ENCODE data around the gene SELENON.

SELENON gene

GRCh38 chr1:25781130-25781433, 18.9 kb upstream of the SELENON start:
- POLR2A ChIA-PET, result no interaction called here
- TF ChIP-seq SUZ12 (IDR thresholded peaks at IDR 0.05) (no peak), FOXM1 (IDR thresholded peaks at IDR 0.05; ENCODE audit: borderline replicate concordance) (no peak), NFRKB (IDR thresholded peaks at IDR 0.05) (no peak), BHLHE40 (IDR thresholded peaks at IDR 0.05; ENCODE audit: borderline replicate concordance) (no peak), SP1 (IDR thresholded peaks at IDR 0.05) (no peak), ZNF384 (IDR thresholded peaks at IDR 0.05) (no peak), TARDBP (IDR thresholded peaks at IDR 0.05) (no peak), CTBP1 (IDR thresholded peaks at IDR 0.05; ENCODE audit: borderline replicate concordance) (no peak), L3MBTL2 (conservative IDR thresholded peaks at IDR 0.05) (no peak), FOXK2 (IDR thresholded peaks at IDR 0.05) (no peak), HDGF (IDR thresholded peaks at IDR 0.05; ENCODE audit: borderline replicate concordance) (no peak), ARNT (IDR thresholded peaks at IDR 0.05) (no peak), ELF4 (IDR thresholded peaks at IDR 0.05) (no peak), LEF1 (IDR thresholded peaks at IDR 0.05; ENCODE audit: borderline replicate concordance) (no peak), FOXA1 (IDR thresholded peaks at IDR 0.05) (no peak)
- TF ChIP-seq, protein P1, sequence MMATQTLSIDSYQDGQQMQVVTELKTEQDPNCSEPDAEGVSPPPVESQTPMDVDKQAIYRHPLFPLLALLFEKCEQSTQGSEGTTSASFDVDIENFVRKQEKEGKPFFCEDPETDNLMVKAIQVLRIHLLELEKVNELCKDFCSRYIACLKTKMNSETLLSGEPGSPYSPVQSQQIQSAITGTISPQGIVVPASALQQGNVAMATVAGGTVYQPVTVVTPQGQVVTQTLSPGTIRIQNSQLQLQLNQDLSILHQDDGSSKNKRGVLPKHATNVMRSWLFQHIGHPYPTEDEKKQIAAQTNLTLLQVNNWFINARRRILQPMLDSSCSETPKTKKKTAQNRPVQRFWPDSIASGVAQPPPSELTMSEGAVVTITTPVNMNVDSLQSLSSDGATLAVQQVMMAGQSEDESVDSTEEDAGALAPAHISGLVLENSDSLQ (IDR thresholded peaks at IDR 0.05), result no peak
- CTCF ChIA-PET, result interaction anchor here (0.6 to 1.3 kb wide), 2 partner anchors 13 to 225 kb away, joined by 3 to 4 read pairs; no protein-coding TSS in a partner anchor
- DNase-seq (ENCODE audit: extremely low spot score), result no peak

DNA sequence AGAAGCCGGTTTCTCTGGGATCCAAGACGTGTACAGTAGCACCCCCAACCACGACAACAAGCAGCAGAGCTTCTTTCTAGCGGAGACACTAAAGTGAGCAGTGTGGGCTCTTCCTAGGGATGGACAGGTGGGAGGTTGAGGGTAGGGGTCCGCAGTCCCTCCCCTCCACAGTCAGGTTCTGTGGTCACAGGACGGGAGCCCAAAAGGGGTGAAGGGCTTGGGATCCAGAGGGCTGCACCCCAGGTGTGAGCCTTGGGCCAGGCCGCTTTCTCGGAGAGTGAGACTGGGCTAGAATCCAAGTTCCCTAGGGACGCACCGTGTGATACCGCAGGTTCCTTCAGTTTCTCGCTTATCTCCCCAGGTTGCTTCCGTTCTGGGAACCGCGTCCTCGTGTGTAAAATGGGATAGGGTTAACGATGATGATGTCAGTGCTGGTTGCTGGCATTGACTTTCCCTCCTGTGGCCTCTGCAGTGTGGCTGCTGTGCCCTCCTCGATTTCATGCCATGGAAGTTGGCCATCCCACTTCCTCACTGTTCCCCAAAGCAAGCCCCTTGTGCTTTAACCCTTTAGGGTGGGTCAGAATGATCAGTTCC, 17.3 kb upstream of the SELENON start:
- DNase-seq (ENCODE audit: extremely low spot score), result no peak
- POLR2A ChIA-PET, result interaction anchor here (0.8 kb wide), 1 partner anchor 13 kb away, joined by 3 read pairs; no protein-coding TSS in a partner anchor
- CTCF ChIA-PET, result no interaction called here
- TF ChIP-seq HDGF (IDR thresholded peaks at IDR 0.05; ENCODE audit: borderline replicate concordance) (no peak), FOXM1 (IDR thresholded peaks at IDR 0.05; ENCODE audit: borderline replicate concordance) (no peak), ZNF384 (IDR thresholded peaks at IDR 0.05) (no peak), SP1 (IDR thresholded peaks at IDR 0.05) (no peak), BHLHE40 (IDR thresholded peaks at IDR 0.05; ENCODE audit: borderline replicate concordance) (no peak), TARDBP (IDR thresholded peaks at IDR 0.05) (no peak), CTBP1 (IDR thresholded peaks at IDR 0.05; ENCODE audit: borderline replicate concordance) (no peak), LEF1 (IDR thresholded peaks at IDR 0.05; ENCODE audit: borderline replicate concordance) (no peak), NFRKB (IDR thresholded peaks at IDR 0.05) (no peak)
- TF ChIP-seq, protein P1 (IDR thresholded peaks at IDR 0.05), result no peak

- TF ChIP-seq LEF1 (IDR thresholded peaks at IDR 0.05; ENCODE audit: borderline replicate concordance) (no peak), SUZ12 (IDR thresholded peaks at IDR 0.05) (no peak), ZNF384 (IDR thresholded peaks at IDR 0.05) (no peak), HDGF (IDR thresholded peaks at IDR 0.05; ENCODE audit: borderline replicate concordance) (no peak), CTBP1 (IDR thresholded peaks at IDR 0.05; ENCODE audit: borderline replicate concordance) (no peak), BHLHE40 (IDR thresholded peaks at IDR 0.05; ENCODE audit: borderline replicate concordance) (no peak), FOXK2 (IDR thresholded peaks at IDR 0.05) (no peak), NFRKB (IDR thresholded peaks at IDR 0.05) (no peak), TARDBP (IDR thresholded peaks at IDR 0.05) (no peak), ARNT (IDR thresholded peaks at IDR 0.05) (no peak), FOXA1 (IDR thresholded peaks at IDR 0.05) (no peak)
- TF ChIP-seq, protein P1 (IDR thresholded peaks at IDR 0.05), result no peak
- DNase-seq (ENCODE audit: extremely low spot score), result no peak
- ChIA-PET POLR2A (interaction anchor here (0.6 kb wide), 1 partner anchor 13 kb away, joined by 3 read pairs; no protein-coding TSS in a partner anchor), CTCF (no interaction called here)
Observed at GRCh38 chr1:25784575-25785051, 15.4 kb upstream of the SELENON start.

- DNase-seq (ENCODE audit: extremely low spot score), result no peak
- POLR2A ChIA-PET, result interaction anchor here (0.6 kb wide), 1 partner anchor 14 kb away, joined by 3 read pairs; no protein-coding TSS in a partner anchor
- CTCF ChIA-PET, result no interaction called here
- TF ChIP-seq FOXM1 (IDR thresholded peaks at IDR 0.05; ENCODE audit: borderline replicate concordance) (no peak), NFRKB (IDR thresholded peaks at IDR 0.05) (no peak), SUZ12 (IDR thresholded peaks at IDR 0.05) (no peak), ZNF384 (IDR thresholded peaks at IDR 0.05) (no peak)
- TF ChIP-seq, protein P1 (IDR thresholded peaks at IDR 0.05), result no peak
Observed at GRCh38 chr1:25785333-25786067, 14.5 kb upstream of the SELENON start.

GRCh38 chr1:25786887-25787759, 12.9 kb upstream of the SELENON start:
- ChIA-PET CTCF (interaction anchor here (0.6 to 2.1 kb wide), 3 partner anchors 9 to 61 kb away, joined by 3 to 7 read pairs (median 3); no protein-coding TSS in a partner anchor), POLR2A (no interaction called here)
- no peak for DNase-seq (ENCODE audit: extremely low spot score)
- TF ChIP-seq ARNT (IDR thresholded peaks at IDR 0.05) (no peak), FOXM1 (IDR thresholded peaks at IDR 0.05; ENCODE audit: borderline replicate concordance) (no peak), CTBP1 (IDR thresholded peaks at IDR 0.05; ENCODE audit: borderline replicate concordance) (no peak), L3MBTL2 (conservative IDR thresholded peaks at IDR 0.05) (no peak), ZNF384 (IDR thresholded peaks at IDR 0.05) (no peak), FOXA1 (IDR thresholded peaks at IDR 0.05) (no peak), HDGF (IDR thresholded peaks at IDR 0.05; ENCODE audit: borderline replicate concordance) (no peak), SP1 (IDR thresholded peaks at IDR 0.05) (no peak)
